ENCODE measurements around the gene CLRN1.

Gene CLRN1

DNA sequence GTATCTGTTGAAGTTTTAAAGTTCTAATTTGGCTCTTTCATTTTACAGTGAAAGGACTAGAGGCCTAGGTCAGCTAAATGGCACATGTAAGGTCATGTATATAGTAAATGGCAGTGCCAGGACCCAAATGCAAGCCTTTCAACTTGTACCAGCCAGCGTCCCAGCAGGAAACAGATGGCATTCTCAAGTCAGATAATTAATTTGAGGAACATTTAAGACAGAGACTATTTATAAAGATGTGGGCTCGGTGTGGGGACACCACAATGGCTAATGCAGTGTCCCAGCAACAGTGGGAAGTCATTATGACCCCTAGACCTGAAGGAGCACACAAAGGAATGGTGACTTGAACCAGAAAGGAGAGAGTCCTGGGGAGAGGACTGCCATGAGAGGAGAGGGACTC lies 73.4 kb downstream of the CLRN1 start:
- H3K4me2 ChIP-seq (ENCODE audit: low read depth, low read length, poor library complexity, severe bottlenecking), result peak overlapping the region; percentile 52
- H3K9me2 ChIP-seq (replicated peaks; ENCODE audit: low read depth, low read length), result no peaks in the 10 kb centered on the region
- H3K79me2 ChIP-seq (ENCODE audit: insufficient read depth, low read length), result no peaks in the 10 kb centered on the region
- H3K9me3 ChIP-seq (ENCODE audit: insufficient read depth, low read depth, low read length), result no peaks in the 10 kb centered on the region
- peak overlapping the region; percentile 34 for H3K4me3 ChIP-seq (ENCODE audit: low read length, poor library complexity, severe bottlenecking)
- no peak overlapping the region for H3K9ac ChIP-seq (ENCODE audit: low read depth, low read length, poor library complexity, severe bottlenecking)
- no peaks in the 10 kb centered on the region for H3K27me3 ChIP-seq (ENCODE audit: insufficient read depth, low read length, poor library complexity, severe bottlenecking)
- no peaks in the 10 kb centered on the region for H4K20me1 ChIP-seq (ENCODE audit: insufficient read depth, low read length, poor library complexity, severe bottlenecking)
- peaks cover 19% of the 10 kb centered on the region for H3K4me1 ChIP-seq (ENCODE audit: insufficient read depth, low read length, poor library complexity, severe bottlenecking)
- H3F3A ChIP-seq (ENCODE audit: low read depth), result no peaks in the 10 kb centered on the region
- H3K36me3 ChIP-seq (ENCODE audit: insufficient read depth, low read length), result no peaks in the 10 kb centered on the region
- TF ChIP-seq, protein P1, sequence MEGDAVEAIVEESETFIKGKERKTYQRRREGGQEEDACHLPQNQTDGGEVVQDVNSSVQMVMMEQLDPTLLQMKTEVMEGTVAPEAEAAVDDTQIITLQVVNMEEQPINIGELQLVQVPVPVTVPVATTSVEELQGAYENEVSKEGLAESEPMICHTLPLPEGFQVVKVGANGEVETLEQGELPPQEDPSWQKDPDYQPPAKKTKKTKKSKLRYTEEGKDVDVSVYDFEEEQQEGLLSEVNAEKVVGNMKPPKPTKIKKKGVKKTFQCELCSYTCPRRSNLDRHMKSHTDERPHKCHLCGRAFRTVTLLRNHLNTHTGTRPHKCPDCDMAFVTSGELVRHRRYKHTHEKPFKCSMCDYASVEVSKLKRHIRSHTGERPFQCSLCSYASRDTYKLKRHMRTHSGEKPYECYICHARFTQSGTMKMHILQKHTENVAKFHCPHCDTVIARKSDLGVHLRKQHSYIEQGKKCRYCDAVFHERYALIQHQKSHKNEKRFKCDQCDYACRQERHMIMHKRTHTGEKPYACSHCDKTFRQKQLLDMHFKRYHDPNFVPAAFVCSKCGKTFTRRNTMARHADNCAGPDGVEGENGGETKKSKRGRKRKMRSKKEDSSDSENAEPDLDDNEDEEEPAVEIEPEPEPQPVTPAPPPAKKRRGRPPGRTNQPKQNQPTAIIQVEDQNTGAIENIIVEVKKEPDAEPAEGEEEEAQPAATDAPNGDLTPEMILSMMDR (conservative IDR thresholded peaks at IDR 0.05; ENCODE audit: low read length), result no peak
- no peak for TF ChIP-seq EZH2phosphoT487 (IDR thresholded peaks at IDR 0.05; ENCODE audit: borderline replicate concordance)
- H2AFZ ChIP-seq (ENCODE audit: low read length), result peak overlapping the region; percentile 78

DNA sequence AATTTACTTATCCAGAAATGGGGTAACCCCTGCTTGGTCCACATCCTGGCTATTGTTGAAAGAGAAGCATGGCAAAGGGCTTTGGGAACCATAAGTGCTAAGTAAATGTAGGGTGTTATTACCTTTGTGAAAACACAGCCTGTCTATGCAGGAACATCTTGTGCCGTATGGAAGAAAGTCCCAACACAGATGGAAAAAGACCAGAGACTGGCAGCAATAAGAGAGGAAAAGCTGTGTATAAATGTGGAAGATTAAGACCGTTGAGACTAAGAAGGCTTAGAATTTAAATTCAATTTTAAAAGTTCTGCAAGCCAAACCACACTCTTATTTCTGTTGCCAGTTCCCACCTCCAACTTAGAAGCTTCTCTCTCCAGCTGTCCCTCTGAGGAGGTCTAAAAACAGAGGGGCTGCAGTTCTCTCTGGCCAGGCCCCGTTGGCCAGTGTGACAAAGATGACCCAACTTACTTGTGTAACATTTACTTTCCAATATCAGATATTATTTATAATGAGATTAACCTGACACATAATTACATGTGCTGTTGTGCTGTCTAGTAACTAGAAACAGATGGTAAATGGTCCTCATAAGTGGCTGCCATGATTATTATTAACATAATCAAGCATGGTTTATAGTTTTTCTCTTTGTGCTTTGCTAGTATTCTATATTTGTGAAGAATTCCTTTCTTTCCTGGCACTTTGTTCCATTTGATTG lies 74.3 kb downstream of the CLRN1 start:
- peaks cover 19% of the 10 kb centered on the region for H3K4me1 ChIP-seq (ENCODE audit: insufficient read depth, low read length, poor library complexity, severe bottlenecking)
- H3K79me2 ChIP-seq (ENCODE audit: insufficient read depth, low read length), result no peaks in the 10 kb centered on the region
- no peak overlapping the region for H3K4me3 ChIP-seq (ENCODE audit: low read length, poor library complexity, severe bottlenecking)
- H3F3A ChIP-seq (ENCODE audit: low read depth), result no peaks in the 10 kb centered on the region
- H3K27me3 ChIP-seq (ENCODE audit: insufficient read depth, low read length, poor library complexity, severe bottlenecking), result no peaks in the 10 kb centered on the region
- no peaks in the 10 kb centered on the region for H3K9me3 ChIP-seq (ENCODE audit: insufficient read depth, low read depth, low read length)
- H3K4me2 ChIP-seq (ENCODE audit: low read depth, low read length, poor library complexity, severe bottlenecking), result peak overlapping the region; percentile 52
- TF ChIP-seq, protein P1 (conservative IDR thresholded peaks at IDR 0.05; ENCODE audit: low read length), result no peak
- no peak for TF ChIP-seq EZH2phosphoT487 (IDR thresholded peaks at IDR 0.05; ENCODE audit: borderline replicate concordance)
- peak overlapping the region; percentile 78; the same call in 1 of the 2 replicates for H2AFZ ChIP-seq (ENCODE audit: low read length)
- H4K20me1 ChIP-seq (ENCODE audit: insufficient read depth, low read length, poor library complexity, severe bottlenecking), result no peaks in the 10 kb centered on the region
- no peak overlapping the region for H3K9ac ChIP-seq (ENCODE audit: low read depth, low read length, poor library complexity, severe bottlenecking)
- no peaks in the 10 kb centered on the region for H3K9me2 ChIP-seq (replicated peaks; ENCODE audit: low read depth, low read length)
- H3K36me3 ChIP-seq (ENCODE audit: insufficient read depth, low read length), result no peaks in the 10 kb centered on the region

DNA sequence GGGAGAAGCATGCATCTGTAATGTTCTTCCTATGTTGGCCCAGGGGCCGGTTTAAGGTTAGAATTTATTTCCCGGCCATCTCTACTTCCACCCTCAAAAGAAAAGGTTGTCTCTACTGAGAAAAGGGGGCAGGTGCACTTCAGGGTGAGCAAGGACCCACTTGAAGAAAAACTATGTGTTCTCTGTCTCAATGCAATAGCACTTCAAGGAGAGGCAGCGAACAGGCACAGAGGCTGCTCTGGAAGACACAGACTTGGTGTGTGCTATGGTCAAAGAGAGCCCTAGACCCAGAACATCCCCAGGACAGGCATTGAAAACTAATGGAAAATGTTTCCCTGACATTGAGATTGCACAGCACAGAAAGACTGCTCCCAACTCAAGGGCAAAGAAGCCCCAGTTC lies 74.9 kb downstream of the CLRN1 start:
- TF ChIP-seq EZH2phosphoT487 (IDR thresholded peaks at IDR 0.05; ENCODE audit: borderline replicate concordance), result no peak
- TF ChIP-seq, protein P1 (conservative IDR thresholded peaks at IDR 0.05; ENCODE audit: low read length), result no peak

More for the DNA sequence above, 74.9 kb downstream of the CLRN1 start:
- no peaks in the 10 kb centered on the region for H3K9me2 ChIP-seq (replicated peaks; ENCODE audit: low read depth, low read length)
- peaks cover 19% of the 10 kb centered on the region for H3K4me1 ChIP-seq (ENCODE audit: insufficient read depth, low read length, poor library complexity, severe bottlenecking)
- no peaks in the 10 kb centered on the region for H3K36me3 ChIP-seq (ENCODE audit: insufficient read depth, low read length)
- H4K20me1 ChIP-seq (ENCODE audit: insufficient read depth, low read length, poor library complexity, severe bottlenecking), result no peaks in the 10 kb centered on the region
- no peak overlapping the region for H3K9ac ChIP-seq (ENCODE audit: low read depth, low read length, poor library complexity, severe bottlenecking)
- no peak overlapping the region for H3K4me3 ChIP-seq (ENCODE audit: low read length, poor library complexity, severe bottlenecking)
- H3F3A ChIP-seq (ENCODE audit: low read depth), result no peaks in the 10 kb centered on the region
- H3K9me3 ChIP-seq (ENCODE audit: insufficient read depth, low read depth, low read length), result no peaks in the 10 kb centered on the region
- no peaks in the 10 kb centered on the region for H3K79me2 ChIP-seq (ENCODE audit: insufficient read depth, low read length)
- H2AFZ ChIP-seq (ENCODE audit: low read length), result no peak overlapping the region
- H3K27me3 ChIP-seq (ENCODE audit: insufficient read depth, low read length, poor library complexity, severe bottlenecking), result no peaks in the 10 kb centered on the region
- H3K4me2 ChIP-seq (ENCODE audit: low read depth, low read length, poor library complexity, severe bottlenecking), result no peak overlapping the region
